HepG2 (cell line): ENCODE measurements around the gene GLG1. TPM values are rescaled to one million over a fixed set of nuclear protein-coding genes. Genes with fewer than 3 reads are reported as not detected.
A peak's percentile ranks its signal among the peaks of the same experiment; 100 is the strongest.

ENCODE experiments used
- ATAC-seq: fragments of 200-7000 bp; cut with Tn5 transposase; 3 replicates; pipeline ENCODE4 v1.9.1; 2020; ENCODE audit warnings: mild to moderate bottlenecking, moderate library complexity
- BruUV-seq: library from RNA; stranded (reverse); fragments of 400-500 nt; replicated peaks from 2 replicates; lab custom pipeline; 2021; lab: Mats Ljungman, UMichigan
- CTCF ChIA-PET: fragments of 300-600 bp; formaldehyde crosslinking; extraction: SDS; loops from one replicate; lab custom pipeline; 2021; ENCODE audit warnings: low total read pairs, inconsistent platforms, low intra/inter-chr PET ratio; lab: Yijun Ruan, JAX
- POLR2A ChIA-PET: fragments of 350-600 bp; sonication (Branson Sonifier 250); formaldehyde crosslinking; loops from one replicate; lab custom pipeline; 2020; ENCODE audit warnings: antibody characterized with exemption, inconsistent platforms; lab: Yijun Ruan, JAX
- DNase-seq: peaks from one replicate; pipeline ENCODE4 v3.0.0-alpha.2; 2015; ENCODE audit warnings: low spot score
- FAIRE-seq: peaks from 3 replicates; lab custom pipeline; 2011; peaks lifted over from hg19 to GRCh38; lab: Jason Lieb, UNC
- H2AFZ ChIP-seq: one replicate; pipeline ENCODE4 v1.6.1; 2011; ENCODE audit warnings: low read length, inconsistent platforms
- H3K27ac ChIP-seq: fragments of 300-600 bp; 3 replicates; pipeline ENCODE4 v1.8.0; 2011; ENCODE audit warnings: mixed run types, mild to moderate bottlenecking, mixed read lengths, low read length, inconsistent platforms; ENCODE audit not compliant: insufficient read depth; ENCODE audit errors: extremely low read length
- H3K27me3 ChIP-seq, 2 experiments: fragments of 200-600 bp in 1 of 2; 2 replicates in 1 of 2; 3 replicates in 1 of 2; pipeline versions ENCODE4 v1.6.0 to v1.8.0; 2011; ENCODE audit warnings: low read length in 2 of 2, mild to moderate bottlenecking in 2 of 2, moderate library complexity in 2 of 2, inconsistent platforms in 1 of 2; ENCODE audit not compliant: insufficient read depth in 2 of 2, control insufficient read depth in 1 of 2
- H3K36me3 ChIP-seq, 2 experiments: fragments of 200-600 bp in 1 of 2; replicated peaks in 1 of 2; 2 replicates in 1 of 2; 3 replicates in 1 of 2; pipeline versions ENCODE4 v1.5.1 to v1.8.0; 2011; ENCODE audit warnings: low read length in 2 of 2, inconsistent platforms in 1 of 2; ENCODE audit not compliant: insufficient read depth in 2 of 2, control insufficient read depth in 1 of 2
- H3K4me1 ChIP-seq: 2 replicates; pipeline ENCODE4 v1.5.1; 2012; ENCODE audit warnings: low read length, inconsistent platforms; ENCODE audit not compliant: insufficient read depth
- H3K4me2 ChIP-seq: 2 replicates; pipeline ENCODE4 v1.6.0; 2011; ENCODE audit warnings: low read depth, low read length, inconsistent platforms
- H3K4me3 ChIP-seq, 3 experiments: fragments of 200-600 bp in 1 of 3; sonication (generic), shearing (Covaris generic) in 1 of 3; replicated peaks in 1 of 3; 2 replicates each; pipeline ENCODE4 v1.5.1; 2011 to 2016; ENCODE audit warnings: low read length in 3 of 3, inconsistent platforms in 2 of 3, low read depth in 2 of 3, mild to moderate bottlenecking in 2 of 3, control low read depth in 1 of 3, mixed read lengths in 1 of 3; ENCODE audit not compliant: insufficient read depth in 1 of 3
- H3K79me2 ChIP-seq: one replicate; pipeline ENCODE4 v1.6.1; 2011; ENCODE audit warnings: low read length, inconsistent platforms; ENCODE audit not compliant: insufficient read depth
- H3K9ac ChIP-seq: 2 replicates; pipeline ENCODE4 v1.6.0; 2011; ENCODE audit warnings: mild to moderate bottlenecking, low read depth, low read length, inconsistent platforms; ENCODE audit not compliant: insufficient read depth
- H3K9me3 ChIP-seq: 2 replicates; pipeline ENCODE4 v1.5.1; 2012; ENCODE audit warnings: mild to moderate bottlenecking, low read length
- H4K20me1 ChIP-seq: 2 replicates; pipeline ENCODE4 v1.6.0; 2011; ENCODE audit warnings: inconsistent platforms, mild to moderate bottlenecking, low read length, moderate library complexity; ENCODE audit not compliant: insufficient read depth
- AGO2 ChIP-seq: fragments of 200-400 bp; formaldehyde crosslinking; optimal IDR thresholded peaks from 2 replicates; pipeline ENCODE3; 2017; ENCODE audit warnings: mild to moderate bottlenecking, low read depth, low read length, moderate library complexity
- DNMT1 ChIP-seq: sonication (generic); formaldehyde crosslinking; IDR thresholded peaks from 2 replicates; pipeline ENCODE4 v1.5.1; 2020; ENCODE audit warnings: mild to moderate bottlenecking, missing genetic modification reagents
- KAT2B ChIP-seq: fragments of 150-350 bp; IDR thresholded peaks from 2 replicates; pipeline ENCODE4 v1.6.1; 2014; ENCODE audit warnings: low read depth, low read length, borderline replicate concordance
- MNT ChIP-seq: fragments of 450-650 bp; IDR thresholded peaks from 2 replicates; pipeline ENCODE4 v1.6.1; 2016
- NFYC ChIP-seq: IDR thresholded peaks from 2 replicates; pipeline ENCODE4 v1.6.1; 2016; ENCODE audit warnings: missing genetic modification reagents, missing compliant biosample characterization
- ONECUT2 ChIP-seq: sonication (generic); formaldehyde crosslinking; IDR thresholded peaks from 2 replicates; pipeline ENCODE4 v1.4.0; 2020; ENCODE audit warnings: missing genetic modification reagents
- PTBP1 ChIP-seq: fragments of 200-400 bp; formaldehyde crosslinking; IDR thresholded peaks from 2 replicates; pipeline ENCODE4 v1.6.1; 2018; ENCODE audit warnings: low read length, low read depth; ENCODE audit not compliant: poor library complexity, severe bottlenecking
- RBM22 ChIP-seq: fragments of 200-400 bp; formaldehyde crosslinking; optimal IDR thresholded peaks from 2 replicates; pipeline ENCODE3; 2017; ENCODE audit warnings: mild to moderate bottlenecking, low read length, moderate library complexity
- RXRA ChIP-seq: sonication (generic); formaldehyde crosslinking; IDR thresholded peaks from 2 replicates; pipeline ENCODE4 v1.5.1; 2020; ENCODE audit warnings: missing genetic modification reagents
- SMYD3 ChIP-seq: sonication (generic); formaldehyde crosslinking; IDR thresholded peaks from 2 replicates; pipeline ENCODE4 v1.8.1; 2023; ENCODE audit warnings: mild to moderate bottlenecking, missing genetic modification reagents
- TAF1 ChIP-seq: sonication (generic); formaldehyde crosslinking; IDR thresholded peaks from 2 replicates; pipeline ENCODE4 v1.4.0; 2020; ENCODE audit warnings: missing genetic modification reagents
- ZSCAN20 ChIP-seq: sonication (generic); formaldehyde crosslinking; IDR thresholded peaks from 2 replicates; pipeline ENCODE4 v1.4.0; 2020; ENCODE audit warnings: missing genetic modification reagents, mild to moderate bottlenecking, borderline replicate concordance
- WGBS: methylation state at CpG from one replicate; pipeline ENCODE4 v1.1.6; 2017; ENCODE audit warnings: low lambda C conversion rate; 5-methylcytosine and 5-hydroxymethylcytosine counted together
- in situ Hi-C: cut with HindIII; loops from 2 replicates; pipeline ENCODE4 v1.10.0; 2017; ENCODE audit warnings: low pct_unique_long_range_greater_than_20kb; ENCODE audit not compliant: extremely low pct_ligation_motif_present
- intact Hi-C: fragments of 100-400 bp; cut with micrococcal nuclease; formaldehyde crosslinking; loops from one replicate; pipeline ENCODE4 v1.10.0; 2022; ENCODE audit not compliant: unreplicated experiment
- polyA plus RNA-seq, 8 experiments: library from polyadenylated mRNA; depleted of rRNA in 3 of 8; stranded (reverse) in 7 of 8; unstranded in 1 of 8; fragments of >200 nt; fragmentation: Illumina TruSeq in 4 of 8; extraction: Trizol in 4 of 8; gene quantifications; 2 replicates each; pipeline versions ENCODE4 v1.2.1 to v1.2.3, GENCODE V29; 2011 to 2016; ENCODE audit warnings: low read depth in 4 of 8, missing spikeins in 1 of 8, mixed read lengths in 1 of 8; ENCODE audit not compliant: insufficient read depth in 1 of 8
- total RNA-seq, 5 experiments: library from RNA; depleted of rRNA; stranded (reverse); fragments of >200 nt; fragmentation: Illumina TruSeq; extraction: Trizol; gene quantifications; 2 replicates each; pipeline ENCODE4 v1.2.3, GENCODE V29; 2016; ENCODE audit warnings: low read depth in 1 of 5
- TF ChIP-seq, protein P1 (sequence below): sonication (generic); formaldehyde crosslinking; IDR thresholded peaks from 2 replicates; pipeline ENCODE4 v1.8.1; 2023; ENCODE audit warnings: mild to moderate bottlenecking, moderate library complexity, missing genetic modification reagents
- TF ChIP-seq, protein P2 (sequence below): sonication (generic); formaldehyde crosslinking; IDR thresholded peaks from 2 replicates; pipeline ENCODE4 v1.4.0; 2020; ENCODE audit warnings: missing genetic modification reagents, mild to moderate bottlenecking, borderline replicate concordance

GLG1 gene
- total and polyA plus RNA-seq, 2 of the 13 experiments (the other 11 are each of a cell fraction or from before 2014, with no cell fraction given) = 87.7 to 141 TPM

- H3K27ac ChIP-seq = no peak overlapping the region
- no TSS peak for BruUV-seq
- peaks cover 41 to 91% of the 10 kb centered on the region in 2 experiments for H3K36me3 ChIP-seq
- H2AFZ ChIP-seq = no peak overlapping the region
- H3K27me3 ChIP-seq = no peaks in the 10 kb centered on the region
- ChIA-PET POLR2A (no interaction called here), CTCF (no interaction called here)
- no peak overlapping the region for H3K4me2 ChIP-seq
- intact Hi-C loops = loop anchor here (1.0 kb wide), 1 partner anchor 14 kb away; no protein-coding TSS in a partner anchor
- no peak overlapping the region for H3K4me3 ChIP-seq
- no peaks in the 10 kb centered on the region for H3K9me3 ChIP-seq
- in situ Hi-C loops = no loop called here
- WGBS = 98% methylated on average over 9 of the region's 9 CpGs
- peak; percentile 21 for FAIRE-seq
- ATAC-seq = peak; percentile 69
- no peaks in the 10 kb centered on the region for H3K79me2 ChIP-seq
- H4K20me1 ChIP-seq = no peaks in the 10 kb centered on the region
- peak; percentile 14 for DNase-seq
- TF ChIP-seq, protein P1, sequence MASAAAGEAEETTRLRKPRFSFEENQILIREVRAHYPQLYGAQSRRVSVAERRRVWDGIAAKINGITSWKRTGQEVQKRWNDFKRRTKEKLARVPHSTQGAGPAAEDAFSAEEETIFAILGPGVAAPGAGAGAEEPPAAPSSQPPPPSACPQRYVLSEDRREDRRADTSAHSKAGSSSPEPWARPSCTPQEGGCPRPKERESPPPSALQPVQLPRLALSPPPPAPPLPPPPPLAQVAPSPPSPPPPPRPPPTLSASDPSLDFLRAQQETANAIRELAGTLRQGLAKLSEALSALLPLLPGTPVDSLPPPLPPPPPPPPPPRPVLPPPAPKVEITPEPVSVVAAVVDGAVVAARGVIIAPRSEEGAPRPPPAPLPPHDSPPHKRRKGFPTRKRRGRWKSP (CRISPR knock-in tag) = no peak
- TF ChIP-seq RXRA (CRISPR knock-in tag) (0 out of 2 replicates have a peak, but pooled peaks have one; percentile 17), TAF1 (CRISPR knock-in tag) (no peak), DNMT1 (CRISPR knock-in tag) (no peak), SMYD3 (CRISPR knock-in tag) (no peak), MNT (peak; percentile 38; the same call in 1 of the 2 replicates), PTBP1 (no peak), AGO2 (peak; percentile 40), ZSCAN20 (CRISPR knock-in tag) (no peak), RBM22 (peak; percentile 41), KAT2B (no peak), NFYC (CRISPR knock-in tag) (no peak), ONECUT2 (CRISPR knock-in tag) (no peak)
- TF ChIP-seq, protein P2, sequence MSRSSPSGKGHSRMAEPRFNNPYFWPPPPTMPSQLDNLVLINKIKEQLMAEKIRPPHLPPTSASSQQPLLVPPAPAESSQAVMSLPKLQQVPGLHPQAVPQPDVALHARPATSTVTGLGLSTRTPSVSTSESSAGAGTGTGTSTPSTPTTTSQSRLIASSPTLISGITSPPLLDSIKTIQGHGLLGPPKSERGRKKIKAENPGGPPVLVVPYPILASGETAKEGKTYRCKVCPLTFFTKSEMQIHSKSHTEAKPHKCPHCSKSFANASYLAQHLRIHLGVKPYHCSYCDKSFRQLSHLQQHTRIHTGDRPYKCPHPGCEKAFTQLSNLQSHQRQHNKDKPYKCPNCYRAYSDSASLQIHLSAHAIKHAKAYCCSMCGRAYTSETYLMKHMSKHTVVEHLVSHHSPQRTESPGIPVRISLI = no peak
- no peak overlapping the region for H3K9ac ChIP-seq
- no peaks in the 10 kb centered on the region for H3K4me1 ChIP-seq
These were observed 137.9 kb downstream of the GLG1 start for GRCh38 chr16:74468807-74469525.
